OCI-LY7 (cell line): ENCODE measurements around the gene TBC1D8.

ENCODE experiments used
- EZH2phosphoT487 ChIP-seq: fragments of 200-600 bp; sonication (generic); IDR thresholded peaks from 2 replicates; pipeline ENCODE4 v1.6.1; 2018; ENCODE audit warnings: low read depth, borderline replicate concordance, mild to moderate bottlenecking, mixed run types, antibody characterized with exemption, low read length, moderate library complexity, mixed read lengths
- TF ChIP-seq, protein P1 (sequence below): fragments of 200-600 bp; sonication (generic); conservative IDR thresholded peaks from 2 replicates; pipeline ENCODE4 v1.5.1; 2014; ENCODE audit warnings: mild to moderate bottlenecking, antibody characterized with exemption, low read length, moderate library complexity, mixed read lengths

DNA sequence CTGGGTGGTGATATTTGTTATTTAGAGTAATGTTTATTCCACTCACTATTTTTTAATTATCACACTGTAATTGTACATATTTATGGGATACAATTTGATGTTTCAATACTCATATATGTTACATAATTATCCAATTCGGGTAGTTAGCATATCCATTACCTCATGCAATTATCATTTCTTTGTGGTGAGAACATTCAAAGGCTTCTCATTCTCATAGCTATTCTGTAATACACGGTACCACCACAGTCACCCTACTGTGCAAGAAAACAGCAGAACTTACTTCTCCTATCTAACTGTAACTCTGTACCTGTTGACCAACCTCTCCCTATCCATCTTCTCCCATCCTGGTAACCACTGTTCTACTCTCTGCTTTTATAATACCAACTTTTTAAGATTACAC, 4.6 kb downstream of the TBC1D8 start:
- TF ChIP-seq, protein P1, sequence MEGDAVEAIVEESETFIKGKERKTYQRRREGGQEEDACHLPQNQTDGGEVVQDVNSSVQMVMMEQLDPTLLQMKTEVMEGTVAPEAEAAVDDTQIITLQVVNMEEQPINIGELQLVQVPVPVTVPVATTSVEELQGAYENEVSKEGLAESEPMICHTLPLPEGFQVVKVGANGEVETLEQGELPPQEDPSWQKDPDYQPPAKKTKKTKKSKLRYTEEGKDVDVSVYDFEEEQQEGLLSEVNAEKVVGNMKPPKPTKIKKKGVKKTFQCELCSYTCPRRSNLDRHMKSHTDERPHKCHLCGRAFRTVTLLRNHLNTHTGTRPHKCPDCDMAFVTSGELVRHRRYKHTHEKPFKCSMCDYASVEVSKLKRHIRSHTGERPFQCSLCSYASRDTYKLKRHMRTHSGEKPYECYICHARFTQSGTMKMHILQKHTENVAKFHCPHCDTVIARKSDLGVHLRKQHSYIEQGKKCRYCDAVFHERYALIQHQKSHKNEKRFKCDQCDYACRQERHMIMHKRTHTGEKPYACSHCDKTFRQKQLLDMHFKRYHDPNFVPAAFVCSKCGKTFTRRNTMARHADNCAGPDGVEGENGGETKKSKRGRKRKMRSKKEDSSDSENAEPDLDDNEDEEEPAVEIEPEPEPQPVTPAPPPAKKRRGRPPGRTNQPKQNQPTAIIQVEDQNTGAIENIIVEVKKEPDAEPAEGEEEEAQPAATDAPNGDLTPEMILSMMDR = no peak
- TF ChIP-seq EZH2phosphoT487 = no peak
